PC-9 (cell line): ENCODE measurements around the gene DDX39B. TPM values are rescaled to one million over a fixed set of nuclear protein-coding genes. Genes with fewer than 3 reads are reported as not detected.
A peak's percentile ranks its signal among the peaks of the same experiment; 100 is the strongest.

Source experiments
- BruUV-seq: library from RNA; stranded (reverse); fragments of 400-500 nt; replicated peaks from 2 replicates; lab custom pipeline; 2021; lab: Mats Ljungman, UMichigan
- CTCF ChIA-PET: fragments of 300-600 bp; sonication (Branson Sonifier 250); formaldehyde crosslinking; loops from one replicate; lab custom pipeline; 2022; ENCODE audit warnings: antibody characterized with exemption; lab: Charles Lee
- POLR2A ChIA-PET: fragments of 300-600 bp; sonication (Branson Sonifier 250); formaldehyde crosslinking; loops from one replicate; lab custom pipeline; 2022; ENCODE audit warnings: antibody characterized with exemption; ENCODE audit not compliant: unreplicated experiment; lab: Charles Lee
- DNase-seq, 2 experiments: peaks; one replicate each; pipeline versions ENCODE4 v3.0.0 to v3.0.0-alpha.2; 2015 to 2022; ENCODE audit warnings: mixed read lengths in 1 of 2
- H2AFZ ChIP-seq: fragments of 200-600 bp; sonication (generic); 2 replicates; pipeline ENCODE4 v1.8.1; 2017; ENCODE audit warnings: antibody characterized with exemption
- H3F3A ChIP-seq: fragments of 200-600 bp; sonication (generic); 2 replicates; pipeline ENCODE4 v1.8.1; 2017; ENCODE audit warnings: antibody characterized with exemption, mild to moderate bottlenecking, low read depth; ENCODE audit not compliant: insufficient read depth
- H3K27ac ChIP-seq: fragments of 200-600 bp; sonication (generic); 2 replicates; pipeline ENCODE4 v1.6.1; 2016; ENCODE audit warnings: mixed run types
- H3K27me3 ChIP-seq: fragments of 200-600 bp; sonication (generic); 2 replicates; pipeline ENCODE4 v1.6.1; 2016; ENCODE audit warnings: low read depth, mixed run types; ENCODE audit not compliant: insufficient read depth
- H3K36me3 ChIP-seq: fragments of 200-600 bp; sonication (generic); 2 replicates; pipeline ENCODE4 v1.6.1; 2016; ENCODE audit warnings: low read depth, mixed run types
- H3K4me1 ChIP-seq: fragments of 200-600 bp; sonication (generic); replicated peaks from 2 replicates; pipeline ENCODE4 v1.6.1; 2016; ENCODE audit warnings: mixed run types; ENCODE audit not compliant: insufficient read depth
- H3K4me2 ChIP-seq: fragments of 200-600 bp; sonication (generic); 2 replicates; pipeline ENCODE4 v1.6.1; 2017; ENCODE audit warnings: mixed run types
- H3K4me3 ChIP-seq: fragments of 200-600 bp; sonication (generic); 2 replicates; pipeline ENCODE4 v1.6.1; 2016; ENCODE audit warnings: mixed run types
- H3K79me2 ChIP-seq: fragments of 200-600 bp; sonication (generic); 2 replicates; pipeline ENCODE4 v1.6.1; 2017; ENCODE audit warnings: low read depth, mixed run types
- H3K9me2 ChIP-seq: fragments of 200-600 bp; sonication (generic); 2 replicates; pipeline ENCODE4 v1.8.1; 2017; ENCODE audit warnings: mild to moderate bottlenecking; ENCODE audit not compliant: insufficient read depth
- H3K9me3 ChIP-seq: fragments of 200-600 bp; sonication (generic); 2 replicates; pipeline ENCODE4 v1.8.1; 2016; ENCODE audit warnings: low read depth; ENCODE audit not compliant: insufficient read depth
- H4K20me1 ChIP-seq: fragments of 200-600 bp; sonication (generic); 2 replicates; pipeline ENCODE4 v1.8.1; 2017; ENCODE audit not compliant: insufficient read depth
- EZH2 ChIP-seq: fragments of 200-600 bp; sonication (generic); IDR thresholded peaks from 2 replicates; pipeline ENCODE4 v1.8.0; 2017; ENCODE audit warnings: antibody characterized with exemption, low read depth
- intact Hi-C: fragments of 100-400 bp; cut with micrococcal nuclease; formaldehyde crosslinking; loops from one replicate; pipeline ENCODE4 v1.10.0; 2022; ENCODE audit not compliant: unreplicated experiment
- total RNA-seq: library from RNA; stranded (reverse); gene quantifications from 2 replicates; pipeline ENCODE4 v1.2.3, GENCODE V29; 2021
- TF ChIP-seq, protein P1 (sequence below): fragments of 200-600 bp; sonication (generic); conservative IDR thresholded peaks from 2 replicates; pipeline ENCODE4 v1.6.1; 2017; ENCODE audit warnings: mixed run types, antibody characterized with exemption, mild to moderate bottlenecking, moderate library complexity

The DDX39B gene
- total RNA-seq, 1 experiment from 2014 or later: 383 TPM

DNA sequence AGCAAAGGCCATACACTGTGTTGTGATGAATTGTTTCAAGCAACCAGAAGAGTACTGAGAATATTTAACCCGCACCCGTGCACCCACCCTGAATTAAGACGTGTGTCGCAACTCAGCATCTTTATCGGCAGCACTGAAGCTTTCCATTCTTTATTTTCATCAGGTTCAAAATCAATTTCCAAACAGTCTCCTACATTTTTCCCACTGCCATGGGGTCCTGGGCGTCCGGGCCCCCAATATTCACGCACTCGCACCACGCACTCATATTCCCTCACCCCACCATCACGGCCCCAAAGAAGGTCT is 38.6 kb upstream of the DDX39B start:
- H3K79me2 ChIP-seq: no peaks in the 10 kb centered on the region
- 0 out of 2 replicates have a peak, but pooled peaks cover 5% of the 10 kb centered on the region for H3K27me3 ChIP-seq
- H3F3A ChIP-seq: peaks cover 5% of the 10 kb centered on the region; the same call in 1 of the 2 replicates
- H3K36me3 ChIP-seq: no peaks in the 10 kb centered on the region
- ChIA-PET POLR2A (no interaction called here), CTCF (interaction anchor here (0.6 to 2.2 kb wide), 2 partner anchors 18 to 33 kb away, joined by 3 to 11 read pairs; partner anchors contain the start of gene NFKBIL1)
- no peak for DNase-seq
- H3K4me1 ChIP-seq: 0 out of 2 replicates have a peak, but pooled peaks cover 5% of the 10 kb centered on the region
- no peaks in the 10 kb centered on the region for H3K9me3 ChIP-seq
- no TSS peak for BruUV-seq
- peak overlapping the region; percentile 91 for H3K4me2 ChIP-seq
- intact Hi-C loops: no loop called here
- H3K27ac ChIP-seq: no peak overlapping the region
- peak overlapping the region; percentile 71; the same call in 1 of the 2 replicates for H3K4me3 ChIP-seq
- H3K9me2 ChIP-seq: no peaks in the 10 kb centered on the region
- H4K20me1 ChIP-seq: no peaks in the 10 kb centered on the region
- peak overlapping the region; percentile 99; the same call in 1 of the 2 replicates for H2AFZ ChIP-seq
- TF ChIP-seq, protein P1, sequence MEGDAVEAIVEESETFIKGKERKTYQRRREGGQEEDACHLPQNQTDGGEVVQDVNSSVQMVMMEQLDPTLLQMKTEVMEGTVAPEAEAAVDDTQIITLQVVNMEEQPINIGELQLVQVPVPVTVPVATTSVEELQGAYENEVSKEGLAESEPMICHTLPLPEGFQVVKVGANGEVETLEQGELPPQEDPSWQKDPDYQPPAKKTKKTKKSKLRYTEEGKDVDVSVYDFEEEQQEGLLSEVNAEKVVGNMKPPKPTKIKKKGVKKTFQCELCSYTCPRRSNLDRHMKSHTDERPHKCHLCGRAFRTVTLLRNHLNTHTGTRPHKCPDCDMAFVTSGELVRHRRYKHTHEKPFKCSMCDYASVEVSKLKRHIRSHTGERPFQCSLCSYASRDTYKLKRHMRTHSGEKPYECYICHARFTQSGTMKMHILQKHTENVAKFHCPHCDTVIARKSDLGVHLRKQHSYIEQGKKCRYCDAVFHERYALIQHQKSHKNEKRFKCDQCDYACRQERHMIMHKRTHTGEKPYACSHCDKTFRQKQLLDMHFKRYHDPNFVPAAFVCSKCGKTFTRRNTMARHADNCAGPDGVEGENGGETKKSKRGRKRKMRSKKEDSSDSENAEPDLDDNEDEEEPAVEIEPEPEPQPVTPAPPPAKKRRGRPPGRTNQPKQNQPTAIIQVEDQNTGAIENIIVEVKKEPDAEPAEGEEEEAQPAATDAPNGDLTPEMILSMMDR: no peak
- TF ChIP-seq EZH2: no peak

DNA sequence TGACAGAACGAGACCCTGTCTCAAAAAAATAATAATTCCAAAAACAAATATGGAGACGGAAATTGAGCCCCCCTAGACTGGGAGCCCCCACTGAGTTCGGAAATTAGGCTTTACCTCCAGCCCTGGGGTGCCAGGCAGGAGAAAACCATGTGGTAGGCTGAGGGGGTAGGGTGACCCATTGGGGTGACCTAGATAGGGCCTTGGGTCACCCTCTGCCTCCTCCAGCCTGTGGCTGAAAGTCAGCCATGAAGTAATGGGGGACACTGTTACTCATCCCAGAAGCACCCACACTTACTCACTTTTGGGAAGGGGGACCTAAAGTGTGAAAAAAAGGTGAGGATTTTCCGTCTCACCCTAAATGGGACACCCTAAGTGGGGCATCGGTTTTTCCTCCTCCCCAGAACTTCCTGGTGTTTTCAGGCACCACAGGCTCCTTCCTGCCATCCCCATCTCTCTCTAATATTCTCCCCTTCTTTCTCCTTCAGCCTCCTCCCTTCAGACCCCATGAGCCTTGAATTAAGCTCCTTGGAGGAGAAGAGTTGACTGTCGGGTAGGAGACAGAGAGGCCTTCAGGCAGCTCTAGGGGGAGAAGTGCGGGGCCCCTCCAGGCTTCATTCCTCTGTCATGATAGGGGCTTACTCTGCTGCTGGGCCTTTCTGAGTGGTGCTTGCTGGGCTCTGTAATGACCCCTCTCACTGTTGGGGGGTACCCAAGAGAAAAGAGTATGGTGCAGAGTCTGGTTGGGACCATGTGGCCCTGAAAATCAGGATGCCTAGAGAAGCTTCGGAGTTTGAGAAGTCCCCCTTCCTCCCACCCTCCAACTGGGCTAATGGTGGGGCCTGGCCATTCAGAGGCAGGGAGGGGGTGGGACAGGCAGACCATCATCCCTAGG is 38.0 kb upstream of the DDX39B start:
- H3K9me2 ChIP-seq: no peaks in the 10 kb centered on the region
- 0 out of 2 replicates have a peak overlapping the region, but pooled peaks have one; percentile 91 for H3K4me2 ChIP-seq
- peaks cover 5% of the 10 kb centered on the region; the same call in 1 of the 2 replicates for H3F3A ChIP-seq
- H3K4me1 ChIP-seq: 0 out of 2 replicates have a peak, but pooled peaks cover 5% of the 10 kb centered on the region
- no peak overlapping the region for H3K4me3 ChIP-seq
- 0 out of 2 replicates have a peak, but pooled peaks cover 5% of the 10 kb centered on the region for H3K27me3 ChIP-seq
- H3K79me2 ChIP-seq: no peaks in the 10 kb centered on the region
- intact Hi-C loops: no loop called here
- ChIA-PET POLR2A (no interaction called here), CTCF (interaction anchor here (0.6 to 2.2 kb wide), 2 partner anchors 18 to 33 kb away, joined by 3 to 11 read pairs; partner anchors contain the start of gene NFKBIL1)
- H2AFZ ChIP-seq: no peak overlapping the region
- no peaks in the 10 kb centered on the region for H3K36me3 ChIP-seq
- DNase-seq: no peak
- no peak overlapping the region for H3K27ac ChIP-seq
- no TSS peak for BruUV-seq
- H3K9me3 ChIP-seq: no peaks in the 10 kb centered on the region
- no peaks in the 10 kb centered on the region for H4K20me1 ChIP-seq
- no peak for TF ChIP-seq EZH2
- TF ChIP-seq, protein P1: no peak

DNA sequence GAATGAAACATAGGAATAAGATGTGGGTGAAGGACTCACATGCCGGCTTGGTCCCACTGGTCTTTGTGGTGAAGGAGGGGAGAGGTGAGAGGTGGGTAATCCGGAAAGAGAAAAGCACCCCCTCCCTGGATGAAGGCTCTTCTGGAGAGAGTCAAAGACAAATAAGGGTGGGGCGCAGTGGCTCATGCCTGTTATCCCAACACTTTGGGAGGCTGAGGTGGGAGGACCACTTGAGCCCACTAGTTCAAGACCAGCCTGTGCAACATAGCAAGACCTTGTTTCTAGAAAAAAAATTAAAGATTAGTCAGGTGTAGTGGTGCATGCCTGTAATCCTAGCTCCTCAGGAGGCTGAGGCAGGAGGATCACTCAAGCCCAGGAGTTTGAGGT is 37.3 kb upstream of the DDX39B start:
- DNase-seq: no peak
- ChIA-PET CTCF (no interaction called here), POLR2A (no interaction called here)

More for the DNA sequence above, 37.3 kb upstream of the DDX39B start:
- Histone ChIP-seq H4K20me1 (no peaks in the 10 kb centered on the region), H3K79me2 (no peaks in the 10 kb centered on the region), H3K4me3 (no peak overlapping the region), H2AFZ (no peak overlapping the region), H3K36me3 (no peaks in the 10 kb centered on the region), H3K9me2 (no peaks in the 10 kb centered on the region), H3K4me1 (0 out of 2 replicates have a peak, but pooled peaks cover 5% of the 10 kb centered on the region), H3F3A (peaks cover 5% of the 10 kb centered on the region; the same call in 1 of the 2 replicates), H3K9me3 (no peaks in the 10 kb centered on the region), H3K27me3 (0 out of 2 replicates have a peak, but pooled peaks cover 5% of the 10 kb centered on the region), H3K4me2 (no peak overlapping the region), H3K27ac (no peak overlapping the region)
- no TSS peak for BruUV-seq
- intact Hi-C loops: no loop called here
- TF ChIP-seq, protein P1: no peak
- TF ChIP-seq EZH2: no peak
